GM21515 (cell line): ENCODE results near the gene GPLD1.
"Not testable (repeated sequence)": the region's sequence is repeated elsewhere in the genome, so short reads cannot be mapped to it uniquely, and the experiment has no call there.

Experiments
- ATAC-seq: cut with Tn5 transposase; IDR thresholded peaks from one replicate; pipeline ENCODE4 v1.9.1; 2021; ENCODE audit not compliant: unreplicated experiment

The GPLD1 gene

GRCh38 chr6:24384369-24385130 is 104.8 kb downstream of the GPLD1 start:
- not testable (repeated sequence) for ATAC-seq

GRCh38 chr6:24382891-24383494 is 106.4 kb downstream of the GPLD1 start:
- not testable (repeated sequence) for ATAC-seq

GRCh38 chr6:24382220-24382540 is 107.2 kb downstream of the GPLD1 start:
- no peak for ATAC-seq

GRCh38 chr6:24381476-24382219 is 107.7 kb downstream of the GPLD1 start:
- ATAC-seq, result no peak

GRCh38 chr6:24378473-24379097 is 110.8 kb downstream of the GPLD1 start:
- ATAC-seq, result no peak
